OCI-LY3 (cell line): Measurements from ENCODE around the gene CCDC191.

Source experiments
- H2AFZ ChIP-seq: fragments of 200-600, 300-600 bp; shearing (Covaris generic); 2 replicates; pipeline ENCODE4 v1.6.0; 2014; ENCODE audit warnings: antibody characterized with exemption, low read depth, low read length
- H3K27ac ChIP-seq: fragments of 200-600, 300-600 bp; sonication (generic); 2 replicates; pipeline ENCODE4 v1.5.1; 2014; ENCODE audit warnings: mild to moderate bottlenecking, low read length, moderate library complexity, mixed read lengths
- H3K27me3 ChIP-seq: fragments of 200-600, 300-600 bp; sonication (generic); 2 replicates; pipeline ENCODE4 v1.6.1; 2014; ENCODE audit warnings: low read depth, low read length, mixed read lengths
- H3K36me3 ChIP-seq: fragments of 200-600, 300-600 bp; sonication (generic); replicated peaks from 2 replicates; pipeline ENCODE3; 2014; ENCODE audit warnings: low read depth, low read length, mixed read lengths
- H3K4me1 ChIP-seq: fragments of 300-600, 200-600 bp; sonication (generic); 2 replicates; pipeline ENCODE4 v1.6.1; 2014; ENCODE audit warnings: low read length, mixed read lengths
- H3K4me2 ChIP-seq: fragments of 200-600, 300-600 bp; sonication (generic); 2 replicates; pipeline ENCODE4 v1.6.1; 2014; ENCODE audit warnings: low read length, mixed read lengths
- H3K4me3 ChIP-seq: fragments of 300-600, 200-600 bp; sonication (generic); 2 replicates; pipeline ENCODE4 v1.5.1; 2014; ENCODE audit warnings: antibody characterized with exemption, mild to moderate bottlenecking, low read length, moderate library complexity
- H3K79me2 ChIP-seq: fragments of 300-600, 200-600 bp; shearing (Covaris generic); 2 replicates; pipeline ENCODE4 v1.6.1; 2014; ENCODE audit warnings: mild to moderate bottlenecking, low read length, mixed read lengths
- H3K9ac ChIP-seq: fragments of 300-600, 200-600 bp; shearing (Covaris generic); 2 replicates; pipeline ENCODE4 v1.6.0; 2014; ENCODE audit warnings: mild to moderate bottlenecking, low read length, moderate library complexity
- H3K9me3 ChIP-seq: fragments of 200-600, 300-600 bp; shearing (Covaris generic); 2 replicates; pipeline ENCODE4 v1.6.1; 2014; ENCODE audit warnings: low read length, mixed read lengths; ENCODE audit not compliant: insufficient read depth
- H4K20me1 ChIP-seq: fragments of 200-600, 300-600 bp; sonication (generic); 2 replicates; pipeline ENCODE4 v1.6.1; 2016; ENCODE audit warnings: low read length, mixed read lengths; ENCODE audit not compliant: insufficient read depth
- CTCF ChIP-seq: fragments of 200-600, 300-600 bp; sonication (generic); IDR thresholded peaks from 2 replicates; pipeline ENCODE4 v1.5.1; 2014; ENCODE audit warnings: antibody characterized with exemption, low read length, low read depth
- EZH2phosphoT487 ChIP-seq: fragments of 200-600 bp; shearing (Covaris generic); IDR thresholded peaks from 2 replicates; pipeline ENCODE4 v1.6.1; 2018; ENCODE audit warnings: antibody characterized with exemption, mixed run types, low read depth

CCDC191 gene

GRCh38 chr3:114092151-114093015 lies 36.1 kb upstream of the CCDC191 start:
- Histone ChIP-seq H3K4me2 (no peak overlapping the region), H2AFZ (no peak overlapping the region)
- TF ChIP-seq CTCF, result no peak
- TF ChIP-seq EZH2phosphoT487, result no peak

GRCh38 chr3:114089675-114090074 lies 33.3 kb upstream of the CCDC191 start:
- H4K20me1 ChIP-seq, result no peaks in the 10 kb centered on the region
- TF ChIP-seq EZH2phosphoT487 (no peak), CTCF (no peak)
- no peaks in the 10 kb centered on the region for H3K79me2 ChIP-seq
- no peak overlapping the region for H3K4me3 ChIP-seq
- H2AFZ ChIP-seq, result no peak overlapping the region
- H3K9ac ChIP-seq, result no peak overlapping the region
- no peaks in the 10 kb centered on the region for H3K27me3 ChIP-seq
- no peaks in the 10 kb centered on the region for H3K4me1 ChIP-seq
- H3K9me3 ChIP-seq, result no peaks in the 10 kb centered on the region
- no peak overlapping the region for H3K27ac ChIP-seq
- peaks cover 32% of the 10 kb centered on the region for H3K36me3 ChIP-seq
- no peak overlapping the region for H3K4me2 ChIP-seq

More at GRCh38 chr3:114092151-114093015, 36.1 kb upstream of the CCDC191 start:
- no peaks in the 10 kb centered on the region for H4K20me1 ChIP-seq
- H3K27ac ChIP-seq, result no peak overlapping the region
- H3K36me3 ChIP-seq, result peaks cover 10% of the 10 kb centered on the region
- H3K9me3 ChIP-seq, result no peaks in the 10 kb centered on the region
- no peaks in the 10 kb centered on the region for H3K4me1 ChIP-seq
- no peaks in the 10 kb centered on the region for H3K27me3 ChIP-seq
- H3K79me2 ChIP-seq, result no peaks in the 10 kb centered on the region
- H3K4me3 ChIP-seq, result no peak overlapping the region
- no peak overlapping the region for H3K9ac ChIP-seq

GRCh38 chr3:114086356-114086755 lies 30.0 kb upstream of the CCDC191 start:
- Histone ChIP-seq H3K4me2 (no peak overlapping the region), H3K27me3 (no peaks in the 10 kb centered on the region), H3K4me1 (no peaks in the 10 kb centered on the region), H3K9ac (no peak overlapping the region), H3K36me3 (peaks cover 41% of the 10 kb centered on the region), H4K20me1 (no peaks in the 10 kb centered on the region), H3K4me3 (no peak overlapping the region), H2AFZ (no peak overlapping the region), H3K27ac (no peak overlapping the region), H3K9me3 (no peaks in the 10 kb centered on the region), H3K79me2 (no peaks in the 10 kb centered on the region)
- TF ChIP-seq EZH2phosphoT487 (no peak), CTCF (no peak)

GRCh38 chr3:114083112-114083511 lies 26.8 kb upstream of the CCDC191 start:
- no peaks in the 10 kb centered on the region for H3K79me2 ChIP-seq
- H3K9ac ChIP-seq, result no peak overlapping the region
- H3K4me1 ChIP-seq, result no peaks in the 10 kb centered on the region
- H4K20me1 ChIP-seq, result no peaks in the 10 kb centered on the region
- H3K4me2 ChIP-seq, result no peak overlapping the region
- H3K27me3 ChIP-seq, result no peaks in the 10 kb centered on the region
- TF ChIP-seq EZH2phosphoT487, result no peak
- no peak for TF ChIP-seq CTCF
- H3K4me3 ChIP-seq, result no peak overlapping the region
- H3K9me3 ChIP-seq, result no peaks in the 10 kb centered on the region
- peaks cover 62% of the 10 kb centered on the region for H3K36me3 ChIP-seq
- H2AFZ ChIP-seq, result no peak overlapping the region
- H3K27ac ChIP-seq, result no peak overlapping the region
